ENCODE results near the gene GPR84. TPM values are rescaled to one million over a fixed set of nuclear protein-coding genes. Genes with fewer than 3 reads are reported as not detected.

GPR84 gene
- total and polyA plus RNA-seq, 3 donors from 2014 or later: 0.43 to 0.58 TPM; not detected in 1

- Histone ChIP-seq H3K4me3 (no peak overlapping the region), H3K36me3 (ENCODE audit: low read depth, missing control alignments) (no peaks in the 10 kb centered on the region), H3K27me3 (no peaks in the 10 kb centered on the region), H3K9me3 (no peaks in the 10 kb centered on the region), H3K4me1 (peaks cover 40% of the 10 kb centered on the region), H3K27ac (no peak overlapping the region)
- intact Hi-C loops (cut with DNase I; ENCODE audit: low total_unique reads): loop anchor here (10.0 kb wide), 1 partner anchor 149 kb away; no protein-coding TSS in a partner anchor
- 88 to 95% methylated on average over 5 to 10 of the region's 10 CpGs for WGBS, 2 donors
- no peak for DNase-seq
- TF ChIP-seq POLR2A (IDR thresholded peaks at IDR 0.05): no peak
- TF ChIP-seq CTCF (IDR thresholded peaks at IDR 0.05): no peak
Observed at GRCh38 chr12:54373649-54374561, 9.6 kb upstream of the GPR84 start.

GRCh38 chr12:54372113-54372806, 8.0 kb upstream of the GPR84 start:
- Histone ChIP-seq H3K4me3 (no peak overlapping the region), H3K4me1 (peaks cover 42% of the 10 kb centered on the region), H3K27me3 (no peaks in the 10 kb centered on the region), H3K9me3 (no peaks in the 10 kb centered on the region), H3K36me3 (ENCODE audit: low read depth, missing control alignments) (no peaks in the 10 kb centered on the region), H3K27ac (no peak overlapping the region)
- DNase-seq: no peak
- intact Hi-C loops (cut with DNase I; ENCODE audit: low total_unique reads): loop anchor here (10.0 kb wide), 1 partner anchor 147 kb away; no protein-coding TSS in a partner anchor
- 67 to 72% methylated on average over 8 of the region's 8 CpGs for WGBS, 2 donors
- TF ChIP-seq POLR2A (IDR thresholded peaks at IDR 0.05) (no peak), CTCF (IDR thresholded peaks at IDR 0.05) (no peak)

- no peak overlapping the region for H3K27ac ChIP-seq
- no peak for TF ChIP-seq POLR2A (IDR thresholded peaks at IDR 0.05)
- no peak for TF ChIP-seq CTCF (IDR thresholded peaks at IDR 0.05)
- WGBS, 2 donors: 63 to 91% methylated on average over 4 to 5 of the region's 5 CpGs
- no peaks in the 10 kb centered on the region for H3K36me3 ChIP-seq (ENCODE audit: low read depth, missing control alignments)
- DNase-seq: peak; percentile 50
- no peak overlapping the region for H3K4me3 ChIP-seq
- no peaks in the 10 kb centered on the region for H3K27me3 ChIP-seq
- peaks cover 42% of the 10 kb centered on the region for H3K4me1 ChIP-seq
- intact Hi-C loops (cut with DNase I; ENCODE audit: low total_unique reads): loop anchor here (10.0 kb wide), 1 partner anchor 147 kb away; no protein-coding TSS in a partner anchor
- no peaks in the 10 kb centered on the region for H3K9me3 ChIP-seq
Observed at GRCh38 chr12:54371328-54372112, 7.2 kb upstream of the GPR84 start.

GRCh38 chr12:54370171-54370730, 6.0 kb upstream of the GPR84 start:
- 0 to 4% methylated on average over 24 to 44 of the region's 44 CpGs for WGBS, 2 donors
- peak; percentile 78 for DNase-seq
- intact Hi-C loops (cut with DNase I; ENCODE audit: low total_unique reads): loop anchor here (10.0 kb wide), 1 partner anchor 145 kb away; no protein-coding TSS in a partner anchor
- peak; percentile 88 to 91 (median 89) for TF ChIP-seq CTCF (IDR thresholded peaks at IDR 0.05)
- TF ChIP-seq POLR2A (IDR thresholded peaks at IDR 0.05): no peak
- Histone ChIP-seq H3K9me3 (no peaks in the 10 kb centered on the region), H3K27ac (peak overlapping the region; percentile 40 to 82), H3K27me3 (no peaks in the 10 kb centered on the region), H3K4me3 (peak overlapping the region; percentile 37 to 58), H3K4me1 (peaks cover 42% of the 10 kb centered on the region), H3K36me3 (ENCODE audit: low read depth, missing control alignments) (no peaks in the 10 kb centered on the region)
